Natural killer cell (primary cell): Measurements from ENCODE around the gene TACC2. TPM values are rescaled to one million over a fixed set of nuclear protein-coding genes. Genes with fewer than 3 reads are reported as not detected.

Experiments
- ATAC-seq, 3 donors: fragments of 150-1000 bp in 2 of 3; fragments of 200-7000 bp in 1 of 3; cut with Tn5 transposase; 1 replicate in 1 of 3; 2 replicates in 2 of 3; pipeline ENCODE4 v1.10.0; 2021; ENCODE audit warnings: mild to moderate bottlenecking in 2 of 3, moderate library complexity in 2 of 3
- DNase-seq, 2 donors: peaks; one replicate each; pipeline versions ENCODE4 v3.0.0 to v3.0.0-alpha.2; 2013 to 2021; ENCODE audit warnings: mixed read lengths in 1 of 2
- H3K27ac ChIP-seq: one replicate; pipeline ENCODE4 v1.5.1; 2013; ENCODE audit warnings: mild to moderate bottlenecking, low read length
- H3K27me3 ChIP-seq: one replicate; pipeline ENCODE4 v1.6.1; 2013; ENCODE audit warnings: low read length; ENCODE audit not compliant: control insufficient read depth, insufficient read depth
- H3K36me3 ChIP-seq: one replicate; pipeline ENCODE4 v1.6.1; 2013; ENCODE audit warnings: low read length; ENCODE audit not compliant: control insufficient read depth, insufficient read depth
- H3K4me1 ChIP-seq: one replicate; pipeline ENCODE4 v1.6.1; 2013; ENCODE audit warnings: low read length; ENCODE audit not compliant: control insufficient read depth, insufficient read depth
- H3K4me3 ChIP-seq: one replicate; pipeline ENCODE4 v1.5.1; 2013; ENCODE audit warnings: low read length
- H3K9me3 ChIP-seq: one replicate; pipeline ENCODE4 v1.6.1; 2013; ENCODE audit warnings: low read length; ENCODE audit not compliant: control insufficient read depth, insufficient read depth
- H3K27ac Mint-ChIP-seq, 2 donors: one replicate each; pipeline ENCODE4 v1.8.0; 2022; ENCODE audit warnings: mild to moderate bottlenecking in 2 of 2, mixed read lengths in 2 of 2, moderate library complexity in 1 of 2
- H3K27me3 Mint-ChIP-seq, 2 donors: one replicate each; pipeline ENCODE4 v1.8.0; 2022; ENCODE audit warnings: low read depth in 2 of 2, mixed read lengths in 2 of 2
- H3K36me3 Mint-ChIP-seq: one replicate; pipeline ENCODE4 v1.8.0; 2022; ENCODE audit warnings: mixed read lengths
- H3K4me1 Mint-ChIP-seq, 2 donors: one replicate each; pipeline ENCODE4 v1.8.0; 2022; ENCODE audit warnings: mixed read lengths in 2 of 2
- H3K4me3 Mint-ChIP-seq: one replicate; pipeline ENCODE4 v1.8.0; 2022; ENCODE audit warnings: mild to moderate bottlenecking, moderate library complexity, mixed read lengths
- H3K9me3 Mint-ChIP-seq, 2 donors: one replicate each; pipeline ENCODE4 v1.8.0; 2022; ENCODE audit warnings: mixed read lengths in 2 of 2
- CTCF ChIP-seq: fragments of 200-600 bp; IDR thresholded peaks from one replicate; pipeline ENCODE4 v1.8.0; 2022; ENCODE audit warnings: antibody characterized with exemption
- WGBS: methylation state at CpG from one replicate; pipeline ENCODE4 v1.1.7; 2013; ENCODE audit warnings: missing lambda C conversion rate; ENCODE audit not compliant: insufficient coverage; 5-methylcytosine and 5-hydroxymethylcytosine counted together
- intact Hi-C: fragments of 100-400 bp; cut with micrococcal nuclease; formaldehyde crosslinking; loops from one replicate; pipeline ENCODE4 v1.14.2; 2022
- total RNA-seq, 4 donors: library from RNA; stranded (reverse); fragments of 120-200 nt in 1 of 4; gene quantifications; one replicate each; pipeline versions ENCODE4 v1.2.3 to v1.2.4, GENCODE V29; 2013 to 2022

TACC2 gene
- total RNA-seq, 3 donors from 2014 or later (not counting 1 experiment from before 2014, with no cell fraction given): not detected

GRCh38 chr10:122113945-122114747 lies 125.2 kb downstream of the TACC2 start:
- H3K9me3 Mint-ChIP-seq: no peaks in the 10 kb centered on the region
- Histone ChIP-seq H3K27me3 (peaks cover 5% of the 10 kb centered on the region), H3K4me1 (no peaks in the 10 kb centered on the region), H3K27ac (no peak overlapping the region), H3K4me3 (no peak overlapping the region), H3K9me3 (no peaks in the 10 kb centered on the region), H3K36me3 (no peaks in the 10 kb centered on the region)
- peaks cover 35 to 51% of the 10 kb centered on the region in 2 donors for H3K27me3 Mint-ChIP-seq
- no peaks in the 10 kb centered on the region for H3K36me3 Mint-ChIP-seq
- H3K27ac Mint-ChIP-seq: no peak overlapping the region
- 43% methylated on average over 18 of the region's 18 CpGs for WGBS
- ATAC-seq (no peak), DNase-seq (no peak)
- TF ChIP-seq CTCF: no peak
- intact Hi-C loops: no loop called here
- no peak overlapping the region for H3K4me3 Mint-ChIP-seq
- H3K4me1 Mint-ChIP-seq: no peaks in the 10 kb centered on the region

- no peak overlapping the region for H3K27ac ChIP-seq
- no peaks in the 10 kb centered on the region for H3K36me3 Mint-ChIP-seq
- H3K4me3 ChIP-seq: no peak overlapping the region
- 59% methylated on average over 4 of the region's 4 CpGs for WGBS
- peaks cover 5% of the 10 kb centered on the region for H3K27me3 ChIP-seq
- H3K9me3 Mint-ChIP-seq: no peaks in the 10 kb centered on the region
- intact Hi-C loops: no loop called here
- H3K4me1 ChIP-seq: no peaks in the 10 kb centered on the region
- peaks cover 34 to 36% of the 10 kb centered on the region in 2 donors for H3K27me3 Mint-ChIP-seq
- H3K36me3 ChIP-seq: no peaks in the 10 kb centered on the region
- TF ChIP-seq CTCF: no peak
- no peaks in the 10 kb centered on the region for H3K9me3 ChIP-seq
- ATAC-seq (no peak), DNase-seq (no peak)
- H3K4me1 Mint-ChIP-seq: no peaks in the 10 kb centered on the region
- no peak overlapping the region for H3K27ac Mint-ChIP-seq
- H3K4me3 Mint-ChIP-seq: no peak overlapping the region
Observed at GRCh38 chr10:122115874-122116273, 126.9 kb downstream of the TACC2 start.

- Histone ChIP-seq H3K27me3 (peaks cover 5% of the 10 kb centered on the region), H3K4me1 (no peaks in the 10 kb centered on the region), H3K4me3 (no peak overlapping the region), H3K27ac (no peak overlapping the region), H3K36me3 (no peaks in the 10 kb centered on the region), H3K9me3 (no peaks in the 10 kb centered on the region)
- H3K4me1 Mint-ChIP-seq: no peaks in the 10 kb centered on the region
- WGBS: 71% methylated on average over 5 of the region's 5 CpGs
- H3K36me3 Mint-ChIP-seq: no peaks in the 10 kb centered on the region
- H3K9me3 Mint-ChIP-seq: no peaks in the 10 kb centered on the region
- no peak for TF ChIP-seq CTCF
- no peak overlapping the region for H3K27ac Mint-ChIP-seq
- ATAC-seq (no peak), DNase-seq (no peak)
- H3K4me3 Mint-ChIP-seq: no peak overlapping the region
- intact Hi-C loops: no loop called here
- H3K27me3 Mint-ChIP-seq: peaks cover 30 to 32% of the 10 kb centered on the region in 2 donors
Observed at GRCh38 chr10:122116331-122116730, 127.4 kb downstream of the TACC2 start.

GRCh38 chr10:122117475-122117874 lies 128.5 kb downstream of the TACC2 start:
- no peak for TF ChIP-seq CTCF

More at GRCh38 chr10:122117475-122117874, 128.5 kb downstream of the TACC2 start:
- no peaks in the 10 kb centered on the region for H3K4me1 Mint-ChIP-seq
- peaks cover 23 to 25% of the 10 kb centered on the region in 2 donors for H3K27me3 Mint-ChIP-seq
- no peaks in the 10 kb centered on the region for H3K36me3 Mint-ChIP-seq
- ATAC-seq (no peak), DNase-seq (no peak)
- 70% methylated on average over 4 of the region's 4 CpGs for WGBS
- Histone ChIP-seq H3K9me3 (no peaks in the 10 kb centered on the region), H3K27me3 (peaks cover 3% of the 10 kb centered on the region), H3K36me3 (no peaks in the 10 kb centered on the region), H3K4me1 (no peaks in the 10 kb centered on the region), H3K4me3 (no peak overlapping the region), H3K27ac (no peak overlapping the region)
- H3K27ac Mint-ChIP-seq: no peak overlapping the region
- no peak overlapping the region for H3K4me3 Mint-ChIP-seq
- H3K9me3 Mint-ChIP-seq: no peaks in the 10 kb centered on the region
- intact Hi-C loops: no loop called here
